ENCODE results near the gene HAL. TPM values are rescaled to one million over a fixed set of nuclear protein-coding genes. Genes with fewer than 3 reads are reported as not detected.
"Not testable (repeated sequence)": the region's sequence is repeated elsewhere in the genome, so short reads cannot be mapped to it uniquely, and the experiment has no call there.

HAL gene
- polyA plus RNA-seq, 4 donors = 0.31 to 8.7 (median 1.1) TPM

DNA sequence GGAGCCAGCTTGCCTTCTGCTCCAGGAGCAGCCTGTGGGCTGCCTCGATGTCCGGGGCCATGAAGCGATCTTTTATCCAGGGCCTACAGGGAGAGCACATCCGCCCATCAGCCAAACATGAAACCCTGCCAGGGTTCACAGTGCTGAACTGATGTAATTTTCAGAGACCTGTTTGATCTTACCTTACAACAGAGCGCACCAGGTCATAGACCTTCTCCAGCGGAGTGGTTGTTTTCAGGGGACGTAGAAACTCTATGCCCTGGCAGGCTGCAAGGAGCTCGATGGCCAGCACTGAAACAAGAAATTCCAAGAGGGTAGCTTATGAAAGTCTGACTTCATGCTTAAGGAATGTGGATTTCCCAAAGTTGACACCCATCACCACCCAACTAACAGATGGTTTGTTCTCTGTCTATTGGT lies 19.7 kb downstream of the HAL start:
- WGBS, 3 donors = 93 to 95% (median 93%) methylated on average over 8 of the region's 8 CpGs
- FAIRE-seq (no peak), DNase-seq (no peak)

GRCh38 chr12:95975491-95975890 lies 20.7 kb downstream of the HAL start:
- H3K9me3 ChIP-seq (ENCODE audit: control insufficient read depth in 2 of 2, insufficient read depth in 1 of 2, low read depth in 1 of 2, low read length in 1 of 2) = no peaks in the 10 kb centered on the region
- H3K4me3 ChIP-seq (ENCODE audit: low read depth in 1 of 3, low read length in 3 of 3) = no peak overlapping the region
- 77 to 93% (median 78%) methylated on average over 4 of the region's 4 CpGs for WGBS, 3 donors
- DNase-seq (no peak), FAIRE-seq (no peak)
- H3K27ac ChIP-seq (ENCODE audit: low read depth in 1 of 3, low read length in 2 of 3) = no peak overlapping the region
- H3K4me1 ChIP-seq (ENCODE audit: control insufficient read depth in 3 of 3, insufficient read depth in 2 of 3, low read depth in 1 of 3, low read length in 2 of 3) = peaks cover 0 to 21% (median 0%) of the 10 kb centered on the region in 3 donors
- H3K36me3 ChIP-seq (ENCODE audit: control insufficient read depth in 3 of 3, insufficient read depth in 2 of 3, low read depth in 1 of 3, low read length in 3 of 3) = peaks cover 0 to 5% (median 0%) of the 10 kb centered on the region in 3 donors
- no peaks in the 10 kb centered on the region for H3K27me3 ChIP-seq (ENCODE audit: control insufficient read depth in 3 of 3, insufficient read depth in 3 of 3, low read length in 3 of 3)

More for the DNA sequence above, 19.7 kb downstream of the HAL start:
- H3K4me1 ChIP-seq (ENCODE audit: control insufficient read depth in 3 of 3, insufficient read depth in 2 of 3, low read depth in 1 of 3, low read length in 2 of 3) = peaks cover 0 to 22% (median 0%) of the 10 kb centered on the region in 3 donors
- no peak overlapping the region for H3K4me3 ChIP-seq (ENCODE audit: low read depth in 1 of 3, low read length in 3 of 3)
- H3K36me3 ChIP-seq (ENCODE audit: control insufficient read depth in 3 of 3, insufficient read depth in 2 of 3, low read depth in 1 of 3, low read length in 3 of 3) = peaks cover 0 to 5% (median 0%) of the 10 kb centered on the region in 3 donors
- no peaks in the 10 kb centered on the region for H3K9me3 ChIP-seq (ENCODE audit: control insufficient read depth in 2 of 2, insufficient read depth in 1 of 2, low read depth in 1 of 2, low read length in 1 of 2)
- H3K27ac ChIP-seq (ENCODE audit: low read depth in 1 of 3, low read length in 2 of 3) = no peak overlapping the region
- no peaks in the 10 kb centered on the region for H3K27me3 ChIP-seq (ENCODE audit: control insufficient read depth in 3 of 3, insufficient read depth in 3 of 3, low read length in 3 of 3)

DNA sequence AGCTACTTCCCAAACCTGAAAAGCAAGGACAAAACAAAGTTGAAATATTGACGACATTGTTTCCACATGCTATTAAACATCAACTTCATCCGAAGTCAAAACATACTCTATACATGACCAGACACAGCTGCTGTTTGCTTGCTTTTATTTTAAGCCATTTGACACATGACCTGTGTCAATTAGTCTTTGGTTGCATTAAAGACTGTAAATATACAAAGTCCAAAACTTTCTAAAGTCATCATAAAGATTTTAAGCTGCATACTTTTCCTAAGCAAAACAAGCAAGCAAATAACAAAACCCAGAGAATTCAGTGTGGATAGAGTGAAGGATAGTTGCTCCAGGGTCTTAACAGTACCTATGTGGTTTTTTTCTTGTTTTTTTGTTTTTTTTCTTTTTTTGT lies 21.8 kb downstream of the HAL start:
- 17 to 43% (median 26%) methylated on average over 2 of the region's 2 CpGs for WGBS, 3 donors
- no peak for FAIRE-seq

GRCh38 chr12:95972832-95973456 lies 23.2 kb downstream of the HAL start:
- H3K27me3 ChIP-seq (ENCODE audit: control insufficient read depth in 3 of 3, insufficient read depth in 3 of 3, low read length in 3 of 3) = no peaks in the 10 kb centered on the region
- DNase-seq (peak in 1 of 2 donors; percentile 73), FAIRE-seq (no peak)
- H3K4me1 ChIP-seq (ENCODE audit: control insufficient read depth in 3 of 3, insufficient read depth in 2 of 3, low read depth in 1 of 3, low read length in 2 of 3) = peaks cover 0 to 18% (median 0%) of the 10 kb centered on the region in 3 donors
- peak overlapping the region in 1 of 3 donors; percentile 59 for H3K27ac ChIP-seq (ENCODE audit: low read depth in 1 of 3, low read length in 2 of 3)
- H3K36me3 ChIP-seq (ENCODE audit: control insufficient read depth in 3 of 3, insufficient read depth in 2 of 3, low read depth in 1 of 3, low read length in 3 of 3) = peaks cover 0 to 5% (median 0%) of the 10 kb centered on the region in 3 donors
- 72 to 91% (median 75%) methylated on average over 4 of the region's 4 CpGs for WGBS, 3 donors
- H3K9me3 ChIP-seq (ENCODE audit: control insufficient read depth in 2 of 2, insufficient read depth in 1 of 2, low read depth in 1 of 2, low read length in 1 of 2) = no peaks in the 10 kb centered on the region
- no peak overlapping the region for H3K4me3 ChIP-seq (ENCODE audit: low read depth in 1 of 3, low read length in 3 of 3)

More for the DNA sequence above, 21.8 kb downstream of the HAL start:
- Histone ChIP-seq H3K4me1 (ENCODE audit: control insufficient read depth in 3 of 3, insufficient read depth in 2 of 3, low read depth in 1 of 3, low read length in 2 of 3) (peaks cover 0 to 18% (median 0%) of the 10 kb centered on the region in 3 donors), H3K36me3 (ENCODE audit: control insufficient read depth in 3 of 3, insufficient read depth in 2 of 3, low read depth in 1 of 3, low read length in 3 of 3) (peaks cover 0 to 5% (median 0%) of the 10 kb centered on the region in 3 donors), H3K27me3 (ENCODE audit: control insufficient read depth in 3 of 3, insufficient read depth in 3 of 3, low read length in 3 of 3) (no peaks in the 10 kb centered on the region), H3K9me3 (ENCODE audit: control insufficient read depth in 2 of 2, insufficient read depth in 1 of 2, low read depth in 1 of 2, low read length in 1 of 2) (no peaks in the 10 kb centered on the region), H3K27ac (ENCODE audit: low read depth in 1 of 3, low read length in 2 of 3) (peak overlapping the region in 1 of 3 donors; percentile 59), H3K4me3 (ENCODE audit: low read depth in 1 of 3, low read length in 3 of 3) (no peak overlapping the region)
- peak; percentile 23 to 42 for DNase-seq

- H3K27me3 ChIP-seq (ENCODE audit: control insufficient read depth in 3 of 3, insufficient read depth in 3 of 3, low read length in 3 of 3) = no peaks in the 10 kb centered on the region
- DNase-seq = no peak
- 74 to 90% (median 84%) methylated on average over 7 of the region's 7 CpGs for WGBS, 3 donors
- peaks cover 0 to 18% (median 0%) of the 10 kb centered on the region in 3 donors for H3K4me1 ChIP-seq (ENCODE audit: control insufficient read depth in 3 of 3, insufficient read depth in 2 of 3, low read depth in 1 of 3, low read length in 2 of 3)
- H3K36me3 ChIP-seq (ENCODE audit: control insufficient read depth in 3 of 3, insufficient read depth in 2 of 3, low read depth in 1 of 3, low read length in 3 of 3) = peaks cover 0 to 2% (median 0%) of the 10 kb centered on the region in 3 donors
- no peaks in the 10 kb centered on the region for H3K9me3 ChIP-seq (ENCODE audit: control insufficient read depth in 2 of 2, insufficient read depth in 1 of 2, low read depth in 1 of 2, low read length in 1 of 2)
- H3K27ac ChIP-seq (ENCODE audit: low read depth in 1 of 3, low read length in 2 of 3) = no peak overlapping the region
- no peak for FAIRE-seq
- no peak overlapping the region for H3K4me3 ChIP-seq (ENCODE audit: low read depth in 1 of 3, low read length in 3 of 3)
Observed at GRCh38 chr12:95970905-95971304, 25.2 kb downstream of the HAL start.

- H3K27ac ChIP-seq (ENCODE audit: low read depth in 1 of 3, low read length in 2 of 3); H3K4me3 ChIP-seq (ENCODE audit: low read depth in 1 of 3, low read length in 3 of 3); FAIRE-seq; DNase-seq; H3K9me3 ChIP-seq (ENCODE audit: control insufficient read depth in 2 of 2, insufficient read depth in 1 of 2, low read depth in 1 of 2, low read length in 1 of 2); H3K27me3 ChIP-seq (ENCODE audit: control insufficient read depth in 3 of 3, insufficient read depth in 3 of 3, low read length in 3 of 3); H3K36me3 ChIP-seq (ENCODE audit: control insufficient read depth in 3 of 3, insufficient read depth in 2 of 3, low read depth in 1 of 3, low read length in 3 of 3): not testable (repeated sequence)
- WGBS, 3 donors = 95 to 96% (median 96%) methylated on average over 17 to 28 of the region's 28 CpGs
- H3K4me1 ChIP-seq (ENCODE audit: control insufficient read depth in 3 of 3, insufficient read depth in 2 of 3, low read depth in 1 of 3, low read length in 2 of 3) = peaks cover 0 to 11% (median 0%) of the 10 kb centered on the region in 3 donors
Observed at GRCh38 chr12:95969116-95969515, 27.0 kb downstream of the HAL start.

- H3K4me1 ChIP-seq (ENCODE audit: control insufficient read depth in 3 of 3, insufficient read depth in 2 of 3, low read depth in 1 of 3, low read length in 2 of 3) = peaks cover 0 to 3% (median 0%) of the 10 kb centered on the region in 3 donors
- H3K27me3 ChIP-seq (ENCODE audit: control insufficient read depth in 3 of 3, insufficient read depth in 3 of 3, low read length in 3 of 3) = no peaks in the 10 kb centered on the region
- DNase-seq = no peak
- H3K4me3 ChIP-seq (ENCODE audit: low read depth in 1 of 3, low read length in 3 of 3) = no peak overlapping the region
- FAIRE-seq = no peak
- no peak overlapping the region for H3K27ac ChIP-seq (ENCODE audit: low read depth in 1 of 3, low read length in 2 of 3)
- peaks cover 0 to 2% (median 0%) of the 10 kb centered on the region in 3 donors for H3K36me3 ChIP-seq (ENCODE audit: control insufficient read depth in 3 of 3, insufficient read depth in 2 of 3, low read depth in 1 of 3, low read length in 3 of 3)
- WGBS, 3 donors = 95 to 99% (median 97%) methylated on average over 2 of the region's 2 CpGs
- no peaks in the 10 kb centered on the region for H3K9me3 ChIP-seq (ENCODE audit: control insufficient read depth in 2 of 2, insufficient read depth in 1 of 2, low read depth in 1 of 2, low read length in 1 of 2)
Observed at GRCh38 chr12:95967301-95967700, 28.8 kb downstream of the HAL start.

DNA sequence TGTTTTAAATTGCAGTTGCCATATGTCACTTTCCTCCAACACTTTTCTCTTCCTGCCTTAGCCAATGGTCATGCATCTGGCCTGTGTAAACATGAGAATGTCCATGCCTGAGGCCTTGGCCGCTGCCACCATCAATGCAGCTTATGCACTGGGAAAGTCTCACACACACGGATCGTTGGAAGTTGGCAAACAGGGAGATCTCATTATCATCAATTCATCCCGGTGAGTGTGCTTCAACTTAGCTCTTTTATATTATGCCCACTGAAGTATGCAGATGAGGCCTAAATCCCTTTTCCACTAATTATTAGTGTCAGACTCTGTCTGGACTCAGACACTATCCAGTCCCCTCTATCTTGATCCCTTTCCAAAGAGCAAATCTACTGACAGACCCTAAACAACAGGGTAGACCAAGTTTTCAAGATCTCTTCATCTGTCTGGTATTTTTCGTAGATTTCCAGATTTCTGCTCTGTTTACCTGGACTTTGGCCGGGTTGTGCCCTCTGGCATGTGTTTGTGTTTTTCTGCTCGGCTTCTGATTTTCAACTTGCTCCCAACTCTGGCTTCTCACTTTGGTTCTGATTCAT lies 29.8 kb downstream of the HAL start:
- H3K4me1 ChIP-seq (ENCODE audit: control insufficient read depth in 3 of 3, insufficient read depth in 2 of 3, low read depth in 1 of 3, low read length in 2 of 3) = no peaks in the 10 kb centered on the region
- H3K27me3 ChIP-seq (ENCODE audit: control insufficient read depth in 3 of 3, insufficient read depth in 3 of 3, low read length in 3 of 3) = no peaks in the 10 kb centered on the region
- no peak overlapping the region for H3K4me3 ChIP-seq (ENCODE audit: low read depth in 1 of 3, low read length in 3 of 3)
- FAIRE-seq = no peak
- WGBS, 3 donors = 54 to 73% (median 63%) methylated on average over 7 of the region's 7 CpGs
- no peaks in the 10 kb centered on the region for H3K36me3 ChIP-seq (ENCODE audit: control insufficient read depth in 3 of 3, insufficient read depth in 2 of 3, low read depth in 1 of 3, low read length in 3 of 3)
- no peak for DNase-seq
- no peaks in the 10 kb centered on the region for H3K9me3 ChIP-seq (ENCODE audit: control insufficient read depth in 2 of 2, insufficient read depth in 1 of 2, low read depth in 1 of 2, low read length in 1 of 2)
- no peak overlapping the region for H3K27ac ChIP-seq (ENCODE audit: low read depth in 1 of 3, low read length in 2 of 3)
